GM12892 (cell line): ENCODE data around the gene CDH23.

Source experiments
- POLR2A ChIP-seq: IDR thresholded peaks from 2 replicates; pipeline ENCODE4 v1.6.1; 2011; ENCODE audit warnings: low read depth, low read length, control low read depth
- POLR2AphosphoS5 ChIP-seq: IDR thresholded peaks from 2 replicates; pipeline ENCODE4 v1.6.1; 2011; ENCODE audit warnings: low read depth, low read length, control low read depth
- TAF1 ChIP-seq: IDR thresholded peaks from 2 replicates; pipeline ENCODE4 v1.6.1; 2011; ENCODE audit warnings: low read depth, mild to moderate bottlenecking, control low read depth, low read length, borderline replicate concordance

DNA sequence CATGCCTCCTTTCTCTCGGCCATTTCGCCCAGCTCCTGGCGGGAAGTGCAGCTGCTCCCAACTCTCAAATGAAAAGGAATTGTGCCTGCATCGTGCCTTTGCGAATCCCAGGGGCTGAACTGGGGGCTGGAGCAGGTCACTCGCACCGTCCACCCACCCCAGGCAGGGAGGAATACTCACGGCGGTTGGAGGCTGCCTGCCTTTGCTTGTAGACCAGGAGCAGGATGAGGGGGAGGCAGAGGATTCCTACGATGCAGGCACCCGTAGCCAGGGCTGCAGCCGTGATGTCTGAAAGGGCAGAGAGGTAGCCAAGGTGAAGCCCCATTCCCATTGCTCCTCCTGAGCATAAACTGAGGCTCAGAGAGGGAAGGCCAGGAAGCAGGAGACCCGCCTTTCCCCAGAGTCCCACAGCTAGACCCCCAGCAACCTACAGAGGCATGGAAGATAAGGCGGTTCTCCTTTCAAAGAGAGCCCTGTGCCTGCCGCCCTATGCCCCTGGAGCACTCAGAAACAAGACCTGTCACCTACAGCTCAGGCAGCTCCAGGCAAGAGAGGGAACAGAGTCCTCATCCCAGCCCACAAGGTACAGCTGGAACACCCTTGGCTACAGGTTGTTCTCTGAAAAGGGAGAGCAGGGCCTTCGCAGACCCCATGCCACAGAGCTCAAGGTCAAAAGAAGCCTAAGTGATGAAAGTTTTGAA is 358.6 kb downstream of the CDH23 start:
- TF ChIP-seq POLR2A (no peak), POLR2AphosphoS5 (no peak), TAF1 (no peak)
